Measurements from ENCODE around the gene TMEM147.

The TMEM147 gene

GRCh38 chr19:35521124-35521743, 24.2 kb upstream of the TMEM147 start:
- no peak for DNase-seq (ENCODE audit: low read depth)

GRCh38 chr19:35522745-35523327, 22.6 kb upstream of the TMEM147 start:
- DNase-seq (ENCODE audit: low read depth): no peak

GRCh38 chr19:35524181-35524837, 21.1 kb upstream of the TMEM147 start:
- no peak for DNase-seq (ENCODE audit: low read depth)

- no peak for DNase-seq (ENCODE audit: low read depth)
These were observed 19.6 kb upstream of the TMEM147 start for GRCh38 chr19:35525873-35526272.

GRCh38 chr19:35528218-35529038, 17.0 kb upstream of the TMEM147 start, which contains the start of gene SBSN:
Gene SBSN (minus strand): TSS chr19:35528311. CDS start chr19:35528281, 30 bp downstream.
- no peak for DNase-seq (ENCODE audit: low read depth)

- DNase-seq (ENCODE audit: low read depth): no peak
These were observed 15.9 kb upstream of the TMEM147 start for GRCh38 chr19:35529241-35530218.

- DNase-seq (ENCODE audit: low read depth): no peak
These were observed 14.1 kb upstream of the TMEM147 start for GRCh38 chr19:35531291-35531690.

GRCh38 chr19:35533201-35533821, 12.1 kb upstream of the TMEM147 start, which contains the start of gene GAPDHS:
Gene GAPDHS (plus strand): TSS chr19:35533456. CDS start chr19:35533528, 72 bp downstream.
- no peak for DNase-seq (ENCODE audit: low read depth)

- no peak for DNase-seq (ENCODE audit: low read depth)
These were observed 11.5 kb upstream of the TMEM147 start for GRCh38 chr19:35533822-35534392.

GRCh38 chr19:35534803-35535480, 10.5 kb upstream of the TMEM147 start:
- DNase-seq (ENCODE audit: low read depth): no peak

- DNase-seq (ENCODE audit: low read depth): no peak
These were observed 6.1 kb upstream of the TMEM147 start for GRCh38 chr19:35539314-35539713.

GRCh38 chr19:35539850-35540249, 5.6 kb upstream of the TMEM147 start:
- DNase-seq (ENCODE audit: low read depth): no peak

GRCh38 chr19:35540356-35540927, 5.0 kb upstream of the TMEM147 start:
- no peak for DNase-seq (ENCODE audit: low read depth)

- DNase-seq (ENCODE audit: low read depth): no peak
These were observed 3.2 kb upstream of the TMEM147 start for GRCh38 chr19:35542209-35542608.

- no peak for DNase-seq (ENCODE audit: low read depth)
These were observed 1.9 kb upstream of the TMEM147 start for GRCh38 chr19:35543280-35544109.

GRCh38 chr19:35544110-35544802, 1.2 kb upstream of the TMEM147 start:
- no peak for DNase-seq (ENCODE audit: low read depth)

GRCh38 chr19:35545855-35546381, 492 bp downstream of the TMEM147 start:
- DNase-seq (ENCODE audit: low read depth): no peak

- no peak for DNase-seq (ENCODE audit: low read depth)
These were observed 1.1 kb downstream of the TMEM147 start for GRCh38 chr19:35546532-35546931.
